Activated effector memory CD4-positive, alpha-beta T cell treated with anti-CD3 and anti-CD28 coated beads, Interleukin-2, amount 50 U/mL, for 16 hours (primary cell): ENCODE measurements around the gene SUB1.

Experiments used
- DNase-seq: peaks from one replicate; pipeline ENCODE4 v3.0.0-alpha.2; 2020

SUB1 gene

GRCh38 chr5:32646061-32646969 lies 61.0 kb downstream of the SUB1 start:
- no peak for DNase-seq

GRCh38 chr5:32651088-32651487 lies 65.7 kb downstream of the SUB1 start:
- DNase-seq: no peak

- DNase-seq: no peak
These were observed 66.3 kb downstream of the SUB1 start for GRCh38 chr5:32651638-32652037.
